HG02981 (cell line): ENCODE data around the gene SNX11.

Source experiments
- ATAC-seq: cut with Tn5 transposase; IDR thresholded peaks from one replicate; pipeline ENCODE4 v1.9.1; 2021; ENCODE audit warnings: mild to moderate bottlenecking, moderate library complexity; ENCODE audit not compliant: unreplicated experiment

Gene SNX11

GRCh38 chr17:48131216-48131824 is 23.8 kb downstream of the SNX11 start:
- ATAC-seq: no peak

DNA sequence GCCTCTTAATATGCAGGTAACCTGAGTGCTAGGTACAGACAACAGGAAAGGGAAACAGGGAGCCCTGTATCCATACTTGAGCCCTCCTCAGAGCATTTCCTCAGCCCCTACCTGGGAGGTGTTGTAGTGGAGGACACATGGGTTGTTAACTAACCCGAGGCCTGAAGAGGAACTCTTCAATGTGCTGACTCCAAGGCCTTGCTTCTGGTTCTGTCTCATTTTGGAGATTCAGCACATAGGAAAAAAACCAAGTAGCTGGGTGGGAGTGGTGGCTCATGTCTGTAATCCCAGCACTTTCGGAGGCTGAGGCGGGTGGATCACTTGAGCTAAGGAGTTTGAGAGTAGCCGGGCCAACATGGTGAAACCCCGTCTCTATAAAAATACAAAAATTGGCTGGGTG is 24.8 kb downstream of the SNX11 start:
- ATAC-seq: no peak

- ATAC-seq: no peak
Measured at GRCh38 chr17:48134912-48135480, 27.4 kb downstream of the SNX11 start.

GRCh38 chr17:48137656-48138055 is 30.1 kb downstream of the SNX11 start:
- no peak for ATAC-seq

DNA sequence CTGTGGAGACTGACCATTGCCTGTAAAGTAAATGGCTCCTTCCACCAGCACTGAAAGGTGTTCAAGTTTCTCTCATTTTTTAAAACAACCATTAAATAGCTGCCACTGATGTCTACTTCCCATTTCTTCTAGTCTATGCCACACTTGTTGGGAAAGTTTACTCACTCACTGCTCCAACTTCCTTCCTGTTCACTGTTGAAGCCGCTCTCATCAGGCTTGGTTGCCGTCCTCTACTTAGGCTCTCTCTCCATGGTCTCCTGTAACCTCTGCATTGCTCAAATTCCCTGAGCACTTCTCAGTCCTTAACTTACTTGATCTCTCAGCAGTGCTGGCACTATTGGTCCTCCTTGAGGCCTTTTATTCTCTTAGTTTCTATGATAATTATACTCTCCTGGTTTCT is 32.4 kb downstream of the SNX11 start:
- no peak for ATAC-seq

- no peak for ATAC-seq
Measured at GRCh38 chr17:48143629-48144028, 36.1 kb downstream of the SNX11 start.

GRCh38 chr17:48144231-48144630 is 36.7 kb downstream of the SNX11 start:
- ATAC-seq: no peak

DNA sequence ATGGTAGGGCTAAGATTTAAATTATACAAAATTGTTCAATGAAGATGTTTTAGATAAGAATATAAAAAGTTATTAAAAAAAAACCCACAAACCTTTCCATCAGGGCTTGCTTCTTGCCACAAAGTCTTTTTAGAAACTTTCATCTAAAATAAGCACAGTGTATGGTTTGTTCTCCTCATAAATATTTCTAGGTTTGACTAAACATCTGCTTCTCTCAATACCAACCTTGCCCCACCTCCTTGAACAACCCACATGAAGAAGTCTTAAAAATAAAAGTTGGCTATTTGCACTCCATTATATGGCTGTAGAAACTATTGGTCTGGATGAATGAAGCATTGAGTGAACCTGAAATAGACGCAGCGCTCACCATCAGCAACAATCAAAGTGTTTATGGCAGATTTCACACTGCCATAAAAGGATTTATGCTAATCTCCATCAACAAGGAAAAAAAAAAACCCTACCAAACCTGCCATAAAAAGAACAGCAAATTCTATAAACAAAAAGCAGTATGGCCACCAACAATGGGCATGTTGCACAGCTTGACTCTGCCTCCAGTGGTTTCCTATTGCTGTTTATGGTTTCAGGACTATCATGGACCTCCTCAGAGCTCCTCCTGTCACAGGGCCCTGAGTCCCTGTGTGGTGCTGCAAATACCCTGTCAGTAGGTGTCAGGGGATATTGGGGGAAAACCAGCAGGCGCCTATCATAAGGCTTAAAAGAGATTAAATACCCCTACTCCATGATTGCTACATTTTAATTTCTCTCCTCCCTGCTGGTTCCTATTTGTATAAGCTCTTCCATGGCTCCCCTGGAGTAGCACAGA is 37.6 kb downstream of the SNX11 start:
- no peak for ATAC-seq

GRCh38 chr17:48148029-48148770 is 40.6 kb downstream of the SNX11 start:
- ATAC-seq: no peak

GRCh38 chr17:48148854-48149786 is 41.6 kb downstream of the SNX11 start:
- ATAC-seq: no peak

DNA sequence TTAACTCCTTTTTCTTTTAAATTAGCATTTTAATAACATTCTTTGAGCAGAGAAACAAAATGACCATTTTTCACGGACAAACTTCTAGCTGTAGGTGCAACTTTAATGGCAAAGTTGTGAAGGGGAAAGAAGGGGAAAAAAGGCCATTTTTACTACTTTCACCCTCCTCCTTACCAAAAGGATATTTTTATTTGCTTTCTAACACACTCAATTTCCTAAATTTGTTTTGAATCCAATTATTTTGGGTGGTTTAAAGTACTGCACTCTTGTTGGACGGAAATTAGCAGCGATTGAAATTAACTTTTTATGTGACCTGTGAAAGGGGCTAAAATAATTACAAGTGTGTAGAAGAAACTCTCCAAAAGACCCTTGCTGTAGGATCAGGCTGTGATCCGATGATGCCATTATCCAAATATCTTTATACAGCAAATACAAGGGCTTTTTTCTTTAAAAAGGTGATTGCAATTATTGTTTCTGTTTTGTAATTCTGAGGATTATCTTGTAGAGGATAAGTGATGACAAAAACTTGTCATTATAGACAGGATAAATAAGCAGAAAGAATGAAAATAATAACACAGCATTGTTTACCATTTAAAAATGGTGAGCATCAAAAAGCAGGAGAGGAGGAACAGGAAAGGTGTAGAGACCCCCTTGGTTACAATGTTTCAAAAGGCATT is 42.4 kb downstream of the SNX11 start:
- no peak for ATAC-seq

- ATAC-seq: no peak
Measured at GRCh38 chr17:48150597-48151001, 43.0 kb downstream of the SNX11 start.

GRCh38 chr17:48151220-48151619 is 43.7 kb downstream of the SNX11 start:
- no peak for ATAC-seq

DNA sequence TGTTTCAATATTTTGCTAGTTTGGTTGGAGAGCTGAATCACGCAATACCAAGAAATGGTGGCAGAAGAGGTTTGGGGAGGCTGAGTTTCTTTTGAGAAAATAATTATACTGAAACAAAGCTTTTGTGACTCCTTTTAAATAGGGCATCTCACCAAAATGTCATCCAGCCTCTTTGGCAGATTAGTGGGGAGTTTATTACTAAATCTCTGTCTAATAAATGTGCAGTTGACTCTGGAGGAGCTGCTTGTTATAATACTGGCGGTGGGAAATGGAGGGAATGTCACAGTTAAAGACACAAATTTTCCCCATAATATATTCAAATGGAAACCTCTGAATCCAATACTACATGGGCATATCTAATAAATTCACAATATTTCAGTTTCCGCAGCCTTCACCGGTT is 44.7 kb downstream of the SNX11 start:
- no peak for ATAC-seq

DNA sequence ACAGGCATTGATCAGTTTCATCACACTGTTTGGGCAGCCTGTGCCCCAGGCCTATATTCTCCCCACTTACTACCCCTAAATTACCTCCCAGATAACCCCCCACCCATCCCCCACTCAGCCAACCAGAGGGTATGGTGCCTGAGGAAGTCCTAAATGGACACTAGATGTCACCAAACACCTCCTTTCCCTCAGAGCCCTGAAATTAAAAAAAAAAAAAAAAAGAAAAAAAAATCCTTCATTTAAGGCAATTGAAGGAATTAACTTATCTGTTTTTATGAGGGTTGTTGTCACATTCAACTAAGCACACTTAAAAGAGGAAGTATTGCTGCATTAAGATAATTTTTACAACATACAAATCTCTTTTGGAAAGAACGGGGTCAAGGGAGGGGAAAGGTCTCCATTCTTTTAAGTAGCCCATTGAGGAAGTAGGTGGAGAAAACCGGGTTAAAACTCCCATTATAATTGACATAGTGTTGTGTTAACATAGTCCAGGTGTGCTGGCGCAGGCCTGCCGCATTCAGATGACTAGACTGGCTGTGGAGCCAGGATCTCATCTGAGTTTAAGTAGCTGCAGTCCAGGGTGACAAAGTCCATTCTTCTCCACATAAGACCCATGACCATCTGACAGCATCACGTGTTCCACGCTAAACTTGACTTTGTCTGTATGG is 46.3 kb downstream of the SNX11 start:
- no peak for ATAC-seq

- no peak for ATAC-seq
Measured at GRCh38 chr17:48155889-48156611, 48.5 kb downstream of the SNX11 start.

DNA sequence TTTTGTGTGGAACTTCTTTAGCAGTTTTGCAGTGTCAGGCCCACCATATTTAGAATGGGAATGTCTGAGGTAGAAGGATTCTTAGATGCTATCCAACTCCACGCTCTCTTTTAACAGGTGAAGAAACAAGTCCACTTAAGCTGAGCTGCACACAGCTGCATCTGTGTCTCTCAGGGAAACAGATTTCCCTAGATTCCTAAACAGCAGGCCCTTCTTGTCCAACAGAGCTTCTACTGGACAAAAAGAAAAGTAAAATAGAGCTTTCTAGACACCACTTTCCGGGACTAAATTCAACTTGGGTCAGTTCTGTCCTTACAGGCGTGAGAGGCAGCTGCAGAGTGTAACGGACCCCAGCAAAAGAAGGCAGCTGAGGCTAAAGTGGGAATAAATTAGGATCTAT is 51.7 kb downstream of the SNX11 start:
- ATAC-seq: no peak

DNA sequence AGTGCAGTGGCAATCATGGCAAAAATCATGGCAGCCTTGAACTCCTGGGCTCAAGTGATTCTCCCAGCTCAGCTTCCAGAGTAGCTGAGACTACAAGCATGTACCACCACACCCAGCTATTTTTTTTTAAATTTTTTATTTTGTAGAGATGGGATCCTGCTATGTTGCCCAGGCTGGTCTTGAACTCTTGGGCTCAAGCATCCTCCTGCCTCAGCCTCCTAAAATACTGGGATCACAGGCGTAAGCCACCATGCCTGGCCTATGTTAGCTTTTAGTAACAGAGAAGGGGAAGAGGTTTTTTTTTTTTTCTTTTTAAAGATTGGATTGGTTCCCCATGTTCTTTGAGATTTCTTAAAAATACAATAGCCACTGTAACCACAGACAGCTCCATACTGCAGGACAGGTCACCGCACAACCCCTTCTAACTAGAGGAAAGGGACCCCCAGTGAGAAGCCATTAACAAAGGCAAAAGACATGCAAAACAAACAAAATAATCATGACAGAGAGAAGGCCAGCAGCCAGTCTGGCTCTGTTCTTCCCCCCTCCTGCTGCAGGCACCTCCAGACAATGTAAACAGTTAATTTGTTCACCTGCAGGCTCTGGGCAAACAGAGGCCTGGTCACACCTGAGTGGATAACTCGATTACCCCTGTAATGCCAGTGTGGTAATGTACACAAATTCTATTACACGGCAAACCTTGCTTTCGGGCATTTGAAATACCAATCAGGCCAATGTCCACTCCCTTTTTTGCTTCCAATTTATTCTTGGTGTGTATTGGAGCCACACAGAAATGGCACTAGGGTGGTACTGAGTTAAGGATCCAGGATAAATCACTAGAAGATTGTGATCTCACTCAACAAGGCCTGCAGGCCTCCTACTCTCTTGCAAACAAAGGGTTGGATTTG is 52.9 kb downstream of the SNX11 start:
- ATAC-seq: no peak
